Endothelial cell of umbilical vein (primary cell): ENCODE results near the gene CACHD1. TPM values are rescaled to one million over a fixed set of nuclear protein-coding genes. Genes with fewer than 3 reads are reported as not detected.

Experiments used
- BruUV-seq: library from RNA; stranded (reverse); fragments of 400-500 nt; replicated peaks from 2 replicates; lab custom pipeline; 2021; lab: Mats Ljungman, UMichigan
- CTCF ChIA-PET: fragments of 300-600, 350-600 bp; sonication (Branson Sonifier 250); formaldehyde crosslinking; loops from one replicate; lab custom pipeline; 2021; ENCODE audit warnings: antibody characterized with exemption, inconsistent platforms; lab: Charles Lee
- POLR2A ChIA-PET: fragments of 300-600, 350-600 bp; sonication (Branson Sonifier 250); formaldehyde crosslinking; loops from one replicate; lab custom pipeline; 2021; ENCODE audit warnings: antibody characterized with exemption, inconsistent platforms; lab: Charles Lee
- DNase-seq: peaks from one replicate; pipeline ENCODE4 v3.0.0-alpha.2; 2011; ENCODE audit warnings: low read depth, low spot score
- FAIRE-seq: peaks from 2 replicates; lab custom pipeline; 2011; peaks lifted over from hg19 to GRCh38; lab: Jason Lieb, UNC
- H2AFZ ChIP-seq: 2 replicates; pipeline ENCODE4 v1.6.0; 2012; ENCODE audit warnings: low read depth, low read length, control low read depth, inconsistent platforms
- H3K27ac ChIP-seq: 2 replicates; pipeline ENCODE4 v1.5.1; 2011; ENCODE audit warnings: low read depth, mild to moderate bottlenecking, control low read depth, low read length, moderate library complexity; ENCODE audit not compliant: insufficient read depth
- H3K27me3 ChIP-seq, 2 experiments: 2 replicates each; pipeline versions ENCODE4 v1.6.0 to v1.6.1; 2011; ENCODE audit warnings: low read length in 2 of 2, mixed read lengths in 1 of 2; ENCODE audit not compliant: control insufficient read depth in 2 of 2, insufficient read depth in 2 of 2
- H3K36me3 ChIP-seq, 2 experiments: 2 replicates in 1 of 2; 3 replicates in 1 of 2; pipeline ENCODE4 v1.5.1; 2011; ENCODE audit warnings: low read length in 2 of 2, mild to moderate bottlenecking in 1 of 2, moderate library complexity in 1 of 2; ENCODE audit not compliant: control insufficient read depth in 2 of 2, insufficient read depth in 2 of 2; ENCODE audit errors: extremely low read depth in 1 of 2
- H3K4me1 ChIP-seq: 3 replicates; pipeline ENCODE4 v1.5.1; 2011; ENCODE audit warnings: mild to moderate bottlenecking, low read length; ENCODE audit not compliant: control insufficient read depth, insufficient read depth; ENCODE audit errors: extremely low read depth
- H3K4me2 ChIP-seq: 2 replicates; pipeline ENCODE4 v1.6.1; 2011; ENCODE audit warnings: low read length, control low read depth, mixed read lengths; ENCODE audit not compliant: insufficient read depth
- H3K4me3 ChIP-seq, 3 experiments: fragments of 200-600 bp in 1 of 3; sonication (generic), shearing (Covaris generic) in 1 of 3; replicated peaks in 1 of 3; 2 replicates each; pipeline ENCODE4 v1.5.1; 2011 to 2016; ENCODE audit warnings: control low read depth in 3 of 3, low read length in 3 of 3, mild to moderate bottlenecking in 2 of 3, inconsistent platforms in 1 of 3, low read depth in 1 of 3, moderate library complexity in 1 of 3; ENCODE audit not compliant: insufficient read depth in 1 of 3
- H3K79me2 ChIP-seq: 2 replicates; pipeline ENCODE4 v1.6.0; 2012; ENCODE audit warnings: low read length, inconsistent platforms; ENCODE audit not compliant: control insufficient read depth, insufficient read depth
- H3K9ac ChIP-seq: replicated peaks from 2 replicates; pipeline ENCODE3; 2011; ENCODE audit warnings: low read length, control low read depth; ENCODE audit not compliant: insufficient read depth; ENCODE audit errors: extremely low read depth
- H3K9me1 ChIP-seq: replicated peaks from 3 replicates; pipeline ENCODE4 v1.6.0; 2011; ENCODE audit warnings: mild to moderate bottlenecking, low read length; ENCODE audit not compliant: control insufficient read depth, insufficient read depth; ENCODE audit errors: extremely low read depth
- H3K9me3 ChIP-seq: replicated peaks from 2 replicates; pipeline ENCODE4 v1.5.1; 2012; ENCODE audit warnings: low read length, inconsistent platforms; ENCODE audit not compliant: control insufficient read depth, insufficient read depth
- H4K20me1 ChIP-seq: replicated peaks from 2 replicates; pipeline ENCODE3; 2011; ENCODE audit warnings: mild to moderate bottlenecking, low read length; ENCODE audit not compliant: control insufficient read depth, insufficient read depth; ENCODE audit errors: extremely low read depth
- EZH2 ChIP-seq: IDR thresholded peaks from 2 replicates; pipeline ENCODE4 v1.6.1; 2012; ENCODE audit warnings: borderline replicate concordance, low read depth, mild to moderate bottlenecking, moderate library complexity, low read length, inconsistent platforms; ENCODE audit not compliant: severe bottlenecking
- FOS ChIP-seq: IDR thresholded peaks from 2 replicates; pipeline ENCODE4 v1.6.1; 2011; ENCODE audit warnings: mild to moderate bottlenecking, low read length, moderate library complexity, borderline replicate concordance; ENCODE audit not compliant: insufficient read depth
- GATA2 ChIP-seq: IDR thresholded peaks from 2 replicates; pipeline ENCODE4 v1.7.0; 2011; ENCODE audit warnings: low read depth, mild to moderate bottlenecking, moderate library complexity, mixed read lengths, low read length; ENCODE audit not compliant: insufficient read length, insufficient read depth
- JUN ChIP-seq: IDR thresholded peaks from 2 replicates; pipeline ENCODE4 v1.6.1; 2011; ENCODE audit warnings: borderline replicate concordance, low read depth; ENCODE audit not compliant: insufficient read length, insufficient read depth
- MYC ChIP-seq: IDR thresholded peaks from one replicate; pipeline ENCODE4 v1.6.1; 2011; ENCODE audit warnings: mild to moderate bottlenecking, low read depth, low read length
- POLR2A ChIP-seq: IDR thresholded peaks from 2 replicates; pipeline ENCODE4 v1.6.1; 2012; ENCODE audit warnings: low read depth, mild to moderate bottlenecking, control low read depth, low read length
- POLR2AphosphoS5 ChIP-seq: IDR thresholded peaks from 2 replicates; pipeline ENCODE4 v1.6.1; 2012; ENCODE audit warnings: low read depth, mild to moderate bottlenecking, control low read depth, low read length, moderate library complexity; ENCODE audit not compliant: insufficient read depth
- dilution Hi-C: fragments of 300-500 bp; cut with MboI; formaldehyde crosslinking; loops from one replicate; pipeline ENCODE4 v1.15.0; 2019; ENCODE audit warnings: low sequenced_read_pairs; ENCODE audit not compliant: extremely low pct_ligation_motif_present
- intact Hi-C: fragments of 100-400 bp; cut with micrococcal nuclease; formaldehyde crosslinking; loops from one replicate; pipeline ENCODE4 v1.10.0; 2022
- polyA plus RNA-seq, 4 experiments: library from polyadenylated mRNA; depleted of rRNA in 3 of 4; stranded (reverse) in 3 of 4; unstranded in 1 of 4; fragments of >200 nt; gene quantifications; 2 replicates each; pipeline versions ENCODE4 v1.2.1 to v1.2.3, GENCODE V29; 2011 to 2012; ENCODE audit warnings: missing spikeins in 1 of 4
- total RNA-seq: library from RNA; stranded (reverse); gene quantifications from 2 replicates; pipeline ENCODE4 v1.2.3, GENCODE V29; 2021
- TF ChIP-seq, protein P1 (sequence below), 2 donors: IDR thresholded peaks; 1 replicate in 1 of 2; 2 replicates in 1 of 2; pipeline ENCODE4 v1.5.1; 2011; ENCODE audit warnings: low read length in 2 of 2, mild to moderate bottlenecking in 2 of 2, moderate library complexity in 2 of 2, control low read depth in 1 of 2, inconsistent platforms in 1 of 2, low read depth in 1 of 2; ENCODE audit not compliant: insufficient read depth in 1 of 2; ENCODE audit errors: extremely low read depth in 1 of 2
- TF ChIP-seq, protein P2 (sequence below): IDR thresholded peaks from 2 replicates; pipeline ENCODE4 v1.6.1; 2011; ENCODE audit not compliant: insufficient read depth, insufficient read length

CACHD1 gene
- total and polyA plus RNA-seq, 2 donors (not counting 3 experiments of a cell fraction or from before 2014, with no cell fraction given) = 3.6 to 9.3 TPM

DNA sequence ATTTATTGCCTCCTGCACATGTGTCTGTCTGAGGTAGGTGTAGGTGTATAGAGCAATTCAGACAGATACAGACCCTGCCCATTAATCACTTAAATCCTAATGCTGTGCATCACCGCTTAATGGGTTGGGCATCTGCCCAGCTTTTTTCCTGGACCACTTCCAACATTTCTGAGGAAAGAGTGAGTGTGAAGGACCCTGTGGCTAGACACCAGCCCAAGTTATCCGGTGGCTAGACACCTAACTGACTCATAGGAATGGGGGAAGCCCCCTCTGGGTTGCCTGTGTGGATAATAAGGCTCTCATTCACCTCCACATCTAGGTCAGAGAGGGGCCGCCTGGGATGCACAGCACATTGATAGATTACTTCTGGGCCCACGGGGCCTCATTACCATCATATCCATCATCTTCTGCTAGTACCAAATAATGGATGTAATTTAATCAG is 153.8 kb downstream of the CACHD1 start:
- peak; percentile 72 for DNase-seq
- Histone ChIP-seq H3K27ac (no peak overlapping the region), H3K9me3 (no peaks in the 10 kb centered on the region), H3K9me1 (no peaks in the 10 kb centered on the region), H4K20me1 (no peaks in the 10 kb centered on the region), H3K79me2 (no peaks in the 10 kb centered on the region), H2AFZ (no peak overlapping the region), H3K9ac (no peak overlapping the region), H3K4me2 (no peak overlapping the region), H3K4me1 (peaks cover 3% of the 10 kb centered on the region), H3K27me3 (no peaks in the 10 kb centered on the region), H3K36me3 (no peaks in the 10 kb centered on the region), H3K4me3 (no peak overlapping the region)
- ChIA-PET CTCF (interaction anchor here (1.2 kb wide), 2 partner anchors 129 to 149 kb away, joined by 3 read pairs; no protein-coding TSS in a partner anchor), POLR2A (no interaction called here)
- dilution Hi-C loops (no loop called here), intact Hi-C loops (no loop called here)
- TF ChIP-seq FOS = peak; percentile 41
- no peak for TF ChIP-seq EZH2
- no peak for FAIRE-seq
- BruUV-seq = no TSS peak

DNA sequence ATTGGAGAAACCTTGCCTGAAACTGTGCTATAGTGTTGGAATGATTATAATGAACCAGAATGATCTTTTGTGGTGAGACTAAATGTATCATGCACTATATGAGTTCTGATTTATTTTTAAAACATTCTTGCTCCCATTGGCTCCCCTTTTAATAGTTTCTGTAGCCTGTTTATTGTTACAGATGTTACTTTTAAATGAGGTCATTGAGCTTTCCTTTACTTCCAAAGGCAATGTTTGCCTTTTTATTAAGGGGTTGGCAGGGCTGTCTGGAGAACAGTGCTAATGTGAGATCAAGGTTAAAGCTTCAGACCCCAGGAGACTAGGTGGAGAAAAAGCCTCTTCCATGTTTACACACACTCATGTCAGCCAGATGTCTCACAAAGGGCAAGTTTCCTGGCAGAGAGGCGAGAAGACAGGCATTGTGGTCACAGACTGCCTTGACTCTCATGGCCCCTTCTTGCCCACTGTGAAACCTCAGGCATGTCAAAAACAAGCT is 154.3 kb downstream of the CACHD1 start:
- Histone ChIP-seq H3K79me2 (no peaks in the 10 kb centered on the region), H3K4me3 (no peak overlapping the region), H3K9ac (no peak overlapping the region), H3K4me2 (no peak overlapping the region), H3K27ac (peak overlapping the region; percentile 1), H3K36me3 (no peaks in the 10 kb centered on the region), H3K4me1 (peaks cover 3% of the 10 kb centered on the region), H3K27me3 (no peaks in the 10 kb centered on the region), H4K20me1 (no peaks in the 10 kb centered on the region), H2AFZ (no peak overlapping the region), H3K9me3 (no peaks in the 10 kb centered on the region), H3K9me1 (no peaks in the 10 kb centered on the region)
- FAIRE-seq (peak; percentile 68), DNase-seq (peak; percentile 46)
- no TSS peak for BruUV-seq
- dilution Hi-C loops = no loop called here
- ChIA-PET POLR2A (interaction anchor here (0.6 kb wide), 1 partner anchor 18 kb away, joined by 7 read pairs; no protein-coding TSS in a partner anchor), CTCF (interaction anchor here (1.0 to 1.2 kb wide), 2 partner anchors 15 to 130 kb away, joined by 3 read pairs; no protein-coding TSS in a partner anchor)
- intact Hi-C loops = no loop called here
- TF ChIP-seq, protein P1, sequence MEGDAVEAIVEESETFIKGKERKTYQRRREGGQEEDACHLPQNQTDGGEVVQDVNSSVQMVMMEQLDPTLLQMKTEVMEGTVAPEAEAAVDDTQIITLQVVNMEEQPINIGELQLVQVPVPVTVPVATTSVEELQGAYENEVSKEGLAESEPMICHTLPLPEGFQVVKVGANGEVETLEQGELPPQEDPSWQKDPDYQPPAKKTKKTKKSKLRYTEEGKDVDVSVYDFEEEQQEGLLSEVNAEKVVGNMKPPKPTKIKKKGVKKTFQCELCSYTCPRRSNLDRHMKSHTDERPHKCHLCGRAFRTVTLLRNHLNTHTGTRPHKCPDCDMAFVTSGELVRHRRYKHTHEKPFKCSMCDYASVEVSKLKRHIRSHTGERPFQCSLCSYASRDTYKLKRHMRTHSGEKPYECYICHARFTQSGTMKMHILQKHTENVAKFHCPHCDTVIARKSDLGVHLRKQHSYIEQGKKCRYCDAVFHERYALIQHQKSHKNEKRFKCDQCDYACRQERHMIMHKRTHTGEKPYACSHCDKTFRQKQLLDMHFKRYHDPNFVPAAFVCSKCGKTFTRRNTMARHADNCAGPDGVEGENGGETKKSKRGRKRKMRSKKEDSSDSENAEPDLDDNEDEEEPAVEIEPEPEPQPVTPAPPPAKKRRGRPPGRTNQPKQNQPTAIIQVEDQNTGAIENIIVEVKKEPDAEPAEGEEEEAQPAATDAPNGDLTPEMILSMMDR (IDR thresholded peaks at IDR 0.05; ENCODE audit: extremely low read depth in 1 of 2, insufficient read depth in 1 of 2, low read depth in 1 of 2, low read length in 2 of 2) = no peak
- TF ChIP-seq MYC (no peak), POLR2AphosphoS5 (no peak), GATA2 (no peak), EZH2 (no peak), JUN (no peak), POLR2A (no peak), FOS (no peak)
- TF ChIP-seq, protein P2, sequence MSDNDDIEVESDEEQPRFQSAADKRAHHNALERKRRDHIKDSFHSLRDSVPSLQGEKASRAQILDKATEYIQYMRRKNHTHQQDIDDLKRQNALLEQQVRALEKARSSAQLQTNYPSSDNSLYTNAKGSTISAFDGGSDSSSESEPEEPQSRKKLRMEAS = no peak
